OCI-LY1 (cell line): ENCODE measurements around the gene USP40.

Experiments used
- H2AFZ ChIP-seq: fragments of 200-600 bp; sonication (generic), shearing (Covaris generic); 2 replicates; pipeline ENCODE4 v1.6.0; 2014; ENCODE audit warnings: antibody characterized with exemption, mild to moderate bottlenecking, low read length
- H3F3A ChIP-seq: fragments of 200-600 bp; sonication (generic), shearing (Covaris generic); 2 replicates; pipeline ENCODE4 v1.6.0; 2014; ENCODE audit warnings: mild to moderate bottlenecking, antibody characterized with exemption, low read length, moderate library complexity; ENCODE audit not compliant: insufficient read depth
- H3K27ac ChIP-seq: fragments of 200-600 bp; sonication (generic); 2 replicates; pipeline ENCODE4 v1.5.1; 2014; ENCODE audit warnings: low read length, mixed run types, mild to moderate bottlenecking, low read depth; ENCODE audit not compliant: poor library complexity, severe bottlenecking
- H3K27me3 ChIP-seq: fragments of 200-600 bp; sonication (generic); 2 replicates; pipeline ENCODE4 v1.6.0; 2014; ENCODE audit warnings: antibody characterized with exemption, mild to moderate bottlenecking, low read length, moderate library complexity; ENCODE audit not compliant: insufficient read depth
- H3K36me3 ChIP-seq: fragments of 200-600 bp; sonication (generic); 2 replicates; pipeline ENCODE4 v1.6.1; 2014; ENCODE audit warnings: mild to moderate bottlenecking, antibody characterized with exemption, low read length, moderate library complexity, mixed read lengths; ENCODE audit not compliant: insufficient read depth
- H3K4me1 ChIP-seq: fragments of 200-600 bp; sonication (generic); 2 replicates; pipeline ENCODE4 v1.5.1; 2014; ENCODE audit warnings: mild to moderate bottlenecking, low read length, moderate library complexity; ENCODE audit not compliant: insufficient read depth, severe bottlenecking
- H3K4me2 ChIP-seq: fragments of 200-600 bp; sonication (generic), shearing (Covaris generic); 2 replicates; pipeline ENCODE4 v1.6.1; 2014; ENCODE audit warnings: low read length
- H3K4me3 ChIP-seq: fragments of 200-600 bp; sonication (generic); 2 replicates; pipeline ENCODE4 v1.5.1; 2014; ENCODE audit warnings: low read length, low read depth, mild to moderate bottlenecking, mixed read lengths; ENCODE audit not compliant: poor library complexity, severe bottlenecking
- H3K79me2 ChIP-seq: fragments of 200-600 bp; shearing (Covaris generic); 2 replicates; pipeline ENCODE4 v1.6.1; 2016; ENCODE audit warnings: mixed run types, low read length, mixed read lengths; ENCODE audit not compliant: insufficient read depth
- H3K9ac ChIP-seq: fragments of 200-600 bp; sonication (generic), shearing (Covaris generic); 2 replicates; pipeline ENCODE4 v1.6.1; 2014; ENCODE audit warnings: mild to moderate bottlenecking, low read length, mixed read lengths
- H3K9me2 ChIP-seq: fragments of 200-600 bp; sonication (generic), shearing (Covaris generic); 2 replicates; pipeline ENCODE4 v1.6.1; 2014; ENCODE audit warnings: low read depth, mild to moderate bottlenecking, low read length, mixed read lengths
- H3K9me3 ChIP-seq: fragments of 200-600 bp; shearing (Covaris generic); 2 replicates; pipeline ENCODE4 v1.6.1; 2014; ENCODE audit warnings: low read length, mixed read lengths
- H4K20me1 ChIP-seq: fragments of 200-600 bp; sonication (generic), shearing (Covaris generic); 2 replicates; pipeline ENCODE4 v1.6.0; 2016; ENCODE audit warnings: mild to moderate bottlenecking, low read length; ENCODE audit not compliant: insufficient read depth
- CTCF ChIP-seq: fragments of 200-600 bp; sonication (generic), shearing (Covaris generic); IDR thresholded peaks from 2 replicates; pipeline ENCODE4 v1.5.1; 2017; ENCODE audit warnings: mild to moderate bottlenecking, antibody characterized with exemption, low read length, moderate library complexity, mixed read lengths
- EZH2 ChIP-seq: fragments of 200-600 bp; sonication (generic), shearing (Covaris generic); IDR thresholded peaks from 2 replicates; pipeline ENCODE4 v1.8.0; 2017; ENCODE audit warnings: borderline replicate concordance, mixed run types, mild to moderate bottlenecking, antibody characterized with exemption, low read length, moderate library complexity, mixed read lengths

The USP40 gene

GRCh38 chr2:233426619-233427342 lies 139.8 kb downstream of the USP40 start:
- H3K4me3 ChIP-seq: no peak overlapping the region
- no peaks in the 10 kb centered on the region for H4K20me1 ChIP-seq
- H3K27ac ChIP-seq: no peak overlapping the region
- H3F3A ChIP-seq: no peaks in the 10 kb centered on the region
- no peak overlapping the region for H3K9ac ChIP-seq
- TF ChIP-seq CTCF (no peak), EZH2 (no peak)
- H3K27me3 ChIP-seq: no peaks in the 10 kb centered on the region
- no peaks in the 10 kb centered on the region for H3K79me2 ChIP-seq
- peaks cover 7% of the 10 kb centered on the region for H3K4me1 ChIP-seq
- no peaks in the 10 kb centered on the region for H3K9me2 ChIP-seq
- H3K9me3 ChIP-seq: no peaks in the 10 kb centered on the region
- peaks cover 7% of the 10 kb centered on the region; the same call in 1 of the 2 replicates for H3K36me3 ChIP-seq
- no peak overlapping the region for H2AFZ ChIP-seq
- no peak overlapping the region for H3K4me2 ChIP-seq
